ENCODE results near the gene RAPSN.
"Not testable (repeated sequence)": the region's sequence is repeated elsewhere in the genome, so short reads cannot be mapped to it uniquely, and the experiment has no call there.

DNA sequence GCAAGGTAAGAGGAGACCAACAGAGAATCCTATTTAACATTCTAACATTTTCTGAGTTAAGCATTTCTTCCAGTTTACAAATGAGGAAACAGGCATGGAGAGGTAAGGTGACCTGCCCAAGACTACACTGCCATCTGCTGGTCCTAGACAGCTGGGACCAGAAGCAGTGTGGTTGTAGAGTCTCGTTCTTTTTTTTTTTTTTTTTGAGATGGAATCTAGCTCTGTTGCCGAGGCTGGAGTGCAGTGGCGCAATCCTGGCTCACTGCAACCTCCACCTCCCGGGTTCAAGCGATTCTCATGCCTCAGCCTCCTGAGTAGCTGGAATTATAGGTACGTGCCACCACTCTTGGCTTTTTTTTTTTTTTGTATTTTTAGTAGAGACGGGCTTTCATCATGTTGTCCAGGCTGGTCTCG, 5.3 kb upstream of the RAPSN start:
- TF ChIP-seq CTCF (IDR thresholded peaks at IDR 0.05; ENCODE audit: extremely low read depth in 1 of 2, insufficient read depth in 1 of 2, low read depth in 1 of 2, low read length in 2 of 2) = peak; percentile 68 to 82
- not testable (repeated sequence) for TF ChIP-seq POLR2A (IDR thresholded peaks at IDR 0.05; ENCODE audit: low read depth, low read length)

Measured in endothelial cell of umbilical vein (primary cell).